GM19035 (cell line): Measurements from ENCODE around the gene RAB3C.

Experiments
- ATAC-seq: cut with Tn5 transposase; IDR thresholded peaks from one replicate; pipeline ENCODE4 v1.9.1; 2021; ENCODE audit not compliant: unreplicated experiment

Gene RAB3C

DNA sequence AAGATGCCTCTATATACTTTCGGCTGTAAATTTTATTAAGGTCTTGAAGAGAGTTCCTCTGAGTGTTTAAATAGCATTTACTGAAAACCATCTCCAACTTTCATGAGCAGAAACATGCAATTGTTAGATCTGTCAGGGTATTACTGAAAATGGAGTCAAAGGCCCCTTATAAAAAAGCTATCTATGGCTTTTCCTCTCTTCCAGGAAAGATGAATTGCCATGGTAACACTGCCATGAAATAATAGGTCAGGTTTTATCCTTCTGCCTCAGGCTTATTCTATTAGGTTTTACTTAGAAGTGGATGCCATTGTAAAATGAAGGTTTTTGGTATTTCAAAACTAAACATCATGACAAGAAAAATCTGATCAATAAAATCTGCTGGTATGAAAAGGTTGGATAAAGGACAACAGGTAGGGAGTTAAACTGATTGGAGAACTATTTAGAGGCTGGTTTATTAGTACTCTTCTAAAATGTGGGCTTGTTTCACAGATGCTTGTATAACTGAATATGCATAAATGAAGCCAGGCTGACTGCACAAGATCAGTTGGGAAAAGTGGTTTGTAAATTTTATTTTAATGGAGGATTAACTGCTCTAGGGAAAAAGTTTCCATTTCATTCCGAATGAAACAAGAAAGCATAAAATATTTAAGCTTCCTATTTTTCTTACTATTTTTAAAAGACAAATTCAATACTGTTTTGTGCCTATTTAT, 135.5 kb downstream of the RAB3C start:
- no peak for ATAC-seq

DNA sequence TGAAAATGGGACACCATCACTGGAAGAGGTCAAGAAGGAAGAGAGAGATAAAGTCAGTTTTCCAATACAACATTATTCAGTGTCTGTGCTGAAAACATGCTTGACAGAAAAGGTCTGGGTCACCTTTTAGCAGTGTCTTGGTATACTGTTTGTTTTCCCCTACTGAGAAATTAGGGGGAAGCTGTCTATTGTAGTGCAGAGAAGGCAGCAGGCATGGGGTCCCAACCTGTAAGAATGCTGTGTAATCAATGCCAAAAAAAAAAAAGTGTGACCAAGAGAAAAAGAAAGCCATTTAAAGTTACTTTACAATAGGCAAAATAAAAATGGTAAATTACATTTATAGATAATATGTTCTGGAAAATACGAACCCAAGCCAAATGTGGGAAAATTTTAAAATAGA, 139.3 kb downstream of the RAB3C start:
- ATAC-seq, result no peak

DNA sequence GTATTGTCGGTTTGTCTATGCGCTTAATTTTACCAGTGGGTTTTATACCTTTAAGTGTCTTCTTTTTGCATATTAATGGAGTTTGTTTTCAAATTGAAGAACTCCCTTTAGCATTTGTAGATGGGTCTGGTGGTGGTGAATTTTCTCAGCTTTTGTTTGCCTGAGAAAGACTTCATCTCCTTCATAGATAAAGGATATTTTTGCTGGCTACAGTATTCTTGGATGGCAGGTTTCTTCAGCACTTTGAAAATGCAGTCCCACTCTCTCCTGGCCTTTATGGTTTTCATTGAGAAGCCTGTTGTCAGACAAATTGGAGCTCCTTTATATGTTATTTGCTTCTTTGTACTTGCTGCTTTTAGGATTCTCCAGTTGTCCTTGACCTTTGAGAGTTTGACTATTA, 142.1 kb downstream of the RAB3C start:
- no peak for ATAC-seq

DNA sequence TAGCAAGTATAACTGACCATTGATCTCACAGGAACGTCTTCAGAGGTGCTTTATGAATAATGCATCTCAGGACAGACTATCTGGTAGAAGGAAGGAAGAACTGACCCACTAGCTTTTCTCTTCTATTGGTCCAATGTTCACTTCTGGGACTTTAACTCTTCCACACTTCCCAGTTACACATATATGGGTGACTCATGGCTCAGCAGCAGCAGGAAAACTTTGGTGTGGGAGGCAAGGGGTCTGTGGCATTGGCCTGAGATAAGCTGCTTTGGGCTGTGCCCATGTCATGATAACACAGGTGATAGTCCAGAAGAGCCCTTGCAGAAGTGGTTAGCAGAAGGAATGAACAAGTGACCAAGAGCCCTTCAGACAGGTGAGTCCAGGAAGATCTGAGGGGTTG, 148.8 kb downstream of the RAB3C start:
- no peak for ATAC-seq

DNA sequence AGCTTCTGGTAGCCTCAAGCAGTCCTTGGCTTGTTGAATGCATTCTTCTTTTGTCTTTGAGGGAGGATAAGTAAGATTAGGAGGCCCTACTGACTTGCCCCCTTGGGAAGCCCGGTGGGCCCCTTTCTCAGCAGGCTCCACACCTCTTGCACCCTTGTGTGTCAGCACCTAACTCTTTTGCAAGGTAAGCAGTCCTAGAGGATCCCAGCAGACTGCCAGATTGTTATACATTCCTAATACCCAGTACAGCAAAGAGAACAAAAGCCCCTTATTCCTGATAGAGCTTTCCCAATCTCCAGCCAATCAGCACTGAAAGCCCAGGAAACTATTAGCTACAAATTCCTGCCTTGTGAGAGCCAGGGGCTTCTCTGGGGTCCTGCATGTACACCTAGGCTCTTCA, 152.8 kb downstream of the RAB3C start:
- ATAC-seq, result no peak

DNA sequence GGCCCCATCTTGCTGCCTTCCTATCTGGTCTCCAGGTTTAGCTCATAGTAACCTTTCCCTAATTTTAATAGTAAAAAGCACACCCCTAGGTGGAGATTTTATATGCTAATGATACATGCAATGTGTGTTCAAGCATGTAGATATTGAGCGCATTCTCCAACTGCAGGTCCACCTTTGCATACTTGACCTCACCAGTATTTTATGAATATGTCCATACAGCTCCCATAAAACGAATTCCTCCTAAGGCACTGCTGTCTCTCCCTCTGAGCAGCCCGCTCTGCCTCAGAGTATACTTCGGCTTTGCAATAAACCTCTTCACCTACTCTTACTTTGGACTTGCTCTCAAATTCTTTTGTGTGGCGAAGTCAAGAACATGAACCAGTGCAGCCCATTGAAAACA, 153.3 kb downstream of the RAB3C start:
- ATAC-seq, result no peak

DNA sequence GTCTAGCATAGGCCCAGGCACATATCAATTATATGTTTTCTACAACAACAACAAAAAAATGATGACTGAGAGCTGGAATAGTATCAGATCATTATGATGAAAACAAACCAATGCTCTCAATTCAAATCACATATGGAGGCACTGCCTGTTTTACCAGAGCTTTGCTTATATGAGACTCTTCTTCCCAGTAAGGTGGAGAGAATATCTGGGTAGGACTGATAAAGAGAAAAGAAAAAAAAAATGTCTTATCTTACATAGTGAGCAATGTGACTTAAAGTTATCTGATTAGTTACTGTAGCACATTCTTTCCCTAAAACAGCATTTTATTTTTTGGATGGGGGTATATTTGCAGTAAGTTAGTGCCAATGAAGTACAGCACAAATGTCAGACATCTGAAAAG, 154.8 kb downstream of the RAB3C start:
- ATAC-seq, result no peak

DNA sequence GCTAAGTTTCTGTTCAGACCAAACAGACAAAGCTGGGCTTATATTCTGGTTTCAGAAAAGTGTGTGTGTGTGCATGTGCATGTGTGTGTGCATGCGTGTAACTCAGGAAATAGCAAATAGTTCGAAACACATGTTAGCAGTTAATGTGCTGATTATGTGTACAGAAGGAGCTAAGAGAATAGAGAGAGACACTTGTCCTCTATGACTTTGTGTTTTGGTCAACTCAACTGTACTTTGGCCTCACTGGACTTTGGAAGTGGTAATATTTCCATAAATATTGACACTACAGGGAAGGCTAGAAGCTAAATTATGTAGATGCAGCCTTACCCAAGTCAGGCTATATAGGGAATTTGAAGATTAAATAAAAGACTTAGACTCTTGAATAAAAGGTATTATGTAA, 155.5 kb downstream of the RAB3C start:
- ATAC-seq, result no peak

DNA sequence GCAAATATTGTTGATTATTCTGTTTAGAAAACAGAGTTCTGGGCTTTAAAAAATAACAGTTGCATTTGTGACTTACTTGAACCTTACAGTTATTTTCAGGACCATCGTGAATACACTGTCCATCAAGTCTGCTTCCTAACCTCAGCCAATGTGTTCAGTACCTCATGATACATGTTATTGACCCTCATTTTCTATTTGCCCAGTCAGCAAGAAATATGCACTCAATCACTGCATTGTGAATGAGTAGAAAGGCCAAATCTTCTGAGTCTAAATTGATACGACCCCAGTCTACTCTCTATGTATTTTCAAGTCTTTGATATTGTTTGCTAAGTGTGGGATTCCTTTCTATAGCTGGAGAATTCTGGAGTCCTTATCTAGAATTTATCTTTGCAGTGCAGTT, 156.2 kb downstream of the RAB3C start:
- no peak for ATAC-seq

DNA sequence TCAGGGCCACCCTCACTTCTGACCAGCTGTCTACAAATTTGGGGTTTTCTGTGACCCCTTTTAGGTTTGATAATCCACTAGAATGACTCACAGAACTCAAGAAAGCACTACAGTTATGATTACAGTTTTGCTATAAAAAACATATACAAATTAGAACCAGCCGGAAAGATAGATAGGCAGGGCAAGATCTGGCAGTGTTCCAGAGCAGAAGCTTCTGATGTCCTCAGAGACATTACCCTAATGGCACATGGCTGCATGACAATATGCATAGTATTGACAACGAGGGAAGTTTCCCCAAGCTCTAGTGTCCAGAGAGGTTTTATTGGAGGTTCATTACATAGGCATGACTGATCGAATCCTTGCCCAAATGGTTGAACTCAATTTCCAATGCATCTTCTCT, 158.1 kb downstream of the RAB3C start:
- no peak for ATAC-seq

DNA sequence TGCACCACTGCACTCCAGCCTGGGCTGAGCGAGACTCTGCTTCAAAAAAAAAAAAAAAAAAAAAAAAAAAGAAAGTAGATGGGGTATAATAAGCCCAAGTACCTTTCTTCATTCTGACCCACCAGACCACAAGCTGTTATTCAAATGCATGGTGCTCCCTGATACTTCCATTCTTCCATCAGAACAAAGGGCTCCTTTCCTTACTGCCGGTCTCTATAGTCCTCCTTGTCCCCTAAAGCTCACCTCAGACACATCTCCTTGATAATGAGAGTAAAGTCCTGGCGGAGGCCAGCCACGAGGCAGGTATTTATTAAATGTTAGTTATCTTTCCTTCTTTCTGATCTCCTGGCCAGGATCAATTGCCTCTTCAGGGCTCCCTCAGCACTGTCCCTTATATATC, 162.5 kb downstream of the RAB3C start:
- no peak for ATAC-seq

DNA sequence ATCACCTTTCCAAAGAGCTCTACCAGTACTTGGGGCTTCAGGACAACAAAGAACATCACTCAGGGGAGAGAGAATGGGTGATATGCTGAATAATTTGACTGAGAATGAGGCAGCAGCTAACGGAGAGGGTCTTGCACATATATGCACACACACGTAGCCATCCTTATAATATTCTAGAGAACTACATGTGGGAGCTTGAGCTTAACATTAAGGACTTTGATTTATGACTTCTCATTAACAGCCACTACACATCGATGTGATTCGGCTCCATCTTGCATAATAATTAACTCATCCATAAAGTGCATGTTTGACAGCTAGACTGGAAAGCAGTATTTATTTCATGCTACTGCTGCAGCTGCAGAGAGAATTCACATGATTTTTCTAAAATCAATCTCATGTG, 163.4 kb downstream of the RAB3C start:
- no peak for ATAC-seq

DNA sequence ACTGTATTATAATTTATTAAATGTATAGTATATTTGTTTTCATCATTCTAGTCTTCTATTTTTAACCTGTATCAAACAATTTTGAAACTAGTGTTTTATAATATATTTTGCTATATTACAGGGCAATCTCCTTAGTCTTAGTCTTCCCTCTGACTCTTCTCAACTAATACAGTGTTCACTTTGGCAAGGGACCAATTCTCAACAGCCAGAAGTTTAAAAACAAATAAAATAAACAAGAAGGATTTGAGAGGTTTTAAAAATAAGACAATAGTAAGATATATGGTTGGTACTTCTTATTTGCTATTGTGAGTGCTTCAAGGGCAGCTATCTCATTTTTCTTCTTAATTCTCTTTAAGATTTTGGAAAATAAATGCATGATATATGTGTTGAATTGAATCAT, 167.2 kb downstream of the RAB3C start:
- no peak for ATAC-seq

DNA sequence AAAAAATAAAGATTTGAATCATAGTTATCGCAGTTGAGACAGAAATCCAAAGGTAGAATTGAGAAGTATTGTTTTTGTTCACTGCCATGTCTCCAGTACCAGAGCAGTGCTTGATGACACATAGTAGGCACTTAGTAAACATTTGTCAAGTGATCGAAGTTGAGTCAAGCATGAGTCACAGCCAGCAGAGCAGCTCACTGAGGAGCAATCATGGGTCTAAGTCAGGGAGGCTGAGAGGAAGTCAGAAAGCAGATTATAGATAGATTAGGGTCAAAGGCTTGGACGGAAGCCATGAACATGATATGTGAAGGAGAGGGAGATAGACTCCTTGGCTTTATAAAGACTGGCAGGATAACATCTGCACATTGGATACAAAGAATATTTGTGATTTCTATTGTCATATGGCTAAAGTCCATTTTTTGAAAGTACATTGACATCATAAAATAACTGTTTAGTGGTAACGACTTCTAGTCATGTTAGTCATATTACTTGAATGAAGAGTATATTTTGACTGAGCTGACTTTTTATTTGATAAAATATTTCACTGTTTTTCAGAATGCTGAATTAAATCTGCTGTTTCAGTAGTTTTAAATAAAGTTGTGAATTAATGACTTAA, 168.5 kb downstream of the RAB3C start:
- ATAC-seq, result no peak

DNA sequence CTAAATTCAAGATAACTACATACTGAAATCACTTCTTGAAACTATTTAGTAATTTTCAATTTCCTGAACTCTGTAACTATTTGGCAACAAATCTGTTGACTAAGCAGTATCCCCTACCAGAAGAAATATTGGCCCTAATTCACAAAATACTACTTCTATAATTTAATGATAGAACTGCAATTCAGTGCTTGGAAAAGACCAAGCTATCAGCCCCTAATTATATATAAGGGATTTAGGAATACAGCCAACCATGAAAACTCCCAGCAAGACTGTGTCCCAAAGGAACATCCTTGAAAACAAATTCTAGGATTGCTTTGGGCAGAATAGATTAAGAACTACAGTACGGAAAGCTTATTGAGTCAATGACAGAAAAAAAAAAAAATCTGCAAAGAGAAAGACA, 169.2 kb downstream of the RAB3C start:
- no peak for ATAC-seq

DNA sequence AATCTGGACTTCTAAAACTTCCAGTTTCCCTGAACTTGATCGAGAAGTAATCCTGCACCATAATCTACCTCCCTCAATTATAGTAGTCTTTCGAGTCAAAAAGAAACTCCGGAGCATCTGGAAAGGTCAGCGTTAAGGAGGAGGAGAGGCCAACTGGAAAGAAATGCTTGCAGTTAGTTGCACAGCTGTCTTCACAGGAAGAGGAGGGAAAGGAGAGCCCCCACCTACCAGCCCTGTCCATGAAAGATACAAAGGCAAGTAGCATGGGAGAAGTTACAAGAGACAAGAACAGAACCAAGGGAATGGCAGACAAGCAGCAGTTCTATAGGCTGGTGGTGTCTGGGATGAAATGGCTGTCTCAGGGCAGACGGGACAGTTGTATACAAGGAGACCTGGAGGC, 170.6 kb downstream of the RAB3C start:
- no peak for ATAC-seq

DNA sequence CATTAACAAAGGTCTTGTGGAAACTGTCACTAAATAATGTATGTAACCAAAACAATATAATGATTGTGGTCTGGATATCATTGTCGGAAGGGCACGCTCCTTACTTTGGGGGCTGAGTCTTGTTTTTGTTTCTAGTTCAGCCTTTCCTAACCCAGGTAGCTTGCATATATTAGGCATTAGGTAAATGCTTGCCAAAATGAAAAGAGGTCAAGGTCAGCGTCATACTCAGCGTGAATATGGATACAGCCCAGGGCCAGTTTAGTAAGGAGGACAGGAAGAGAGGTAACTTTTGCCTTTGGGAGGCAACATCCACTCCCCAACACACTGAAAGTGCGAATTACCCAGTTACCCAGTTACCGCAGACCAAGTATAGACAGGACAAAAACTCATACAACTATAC, 171.4 kb downstream of the RAB3C start:
- no peak for ATAC-seq

DNA sequence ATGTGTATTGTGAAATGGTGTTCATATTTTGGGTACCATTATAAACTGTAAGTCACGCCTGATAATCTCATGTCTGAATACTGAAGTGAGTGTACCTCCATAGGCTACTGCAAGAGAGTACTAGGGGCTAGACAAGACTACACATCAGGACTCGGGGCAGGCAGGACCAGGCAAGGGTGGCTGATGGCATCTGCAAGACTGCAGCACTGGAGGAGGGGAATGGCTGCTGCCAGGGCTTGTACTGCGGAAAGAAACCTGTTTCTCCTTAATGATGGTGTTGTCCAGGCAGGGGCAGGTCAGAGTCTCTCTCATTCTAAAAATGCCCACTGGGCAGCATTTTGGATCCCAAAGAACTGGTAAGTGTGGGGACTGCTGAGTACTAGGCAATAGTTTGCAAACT, 172.5 kb downstream of the RAB3C start:
- ATAC-seq, result no peak

DNA sequence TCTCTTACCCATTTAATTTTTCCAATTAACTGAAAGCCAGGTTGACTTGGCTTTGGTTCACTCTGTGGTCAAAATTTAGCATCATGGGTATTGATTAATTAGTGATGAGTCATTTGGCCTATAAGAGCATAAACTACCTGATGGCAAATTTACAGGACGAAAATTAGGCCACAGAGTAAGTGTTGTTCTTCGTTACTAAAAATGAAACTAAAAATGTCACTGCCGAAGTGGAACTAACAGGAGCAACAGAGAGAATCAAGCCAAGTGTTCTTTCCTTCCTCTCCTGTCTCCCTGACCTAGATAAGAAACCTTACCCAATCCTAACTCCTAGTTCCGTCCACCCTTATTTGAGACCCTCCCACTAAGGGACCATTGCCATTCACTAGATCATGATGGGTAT, 176.9 kb downstream of the RAB3C start:
- ATAC-seq, result peak; percentile 87

DNA sequence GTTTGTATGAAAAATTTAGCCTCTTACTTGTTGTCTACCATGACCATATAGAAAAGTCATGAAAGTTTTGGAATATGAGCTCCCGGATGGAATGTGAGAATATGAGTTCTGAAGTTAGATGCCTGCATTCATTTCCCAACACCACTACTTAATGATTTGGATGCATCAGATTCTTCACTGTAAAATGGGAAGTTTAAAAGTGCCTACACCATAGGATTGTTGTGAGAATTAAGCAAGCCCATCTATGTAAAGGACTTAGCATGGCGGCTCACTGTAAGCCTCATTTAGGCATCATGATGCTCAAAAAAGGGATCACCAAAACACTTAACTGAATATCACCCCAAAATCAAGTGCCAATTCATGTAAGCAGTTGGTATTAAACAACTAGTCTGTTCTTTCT, 177.3 kb downstream of the RAB3C start:
- ATAC-seq, result no peak

DNA sequence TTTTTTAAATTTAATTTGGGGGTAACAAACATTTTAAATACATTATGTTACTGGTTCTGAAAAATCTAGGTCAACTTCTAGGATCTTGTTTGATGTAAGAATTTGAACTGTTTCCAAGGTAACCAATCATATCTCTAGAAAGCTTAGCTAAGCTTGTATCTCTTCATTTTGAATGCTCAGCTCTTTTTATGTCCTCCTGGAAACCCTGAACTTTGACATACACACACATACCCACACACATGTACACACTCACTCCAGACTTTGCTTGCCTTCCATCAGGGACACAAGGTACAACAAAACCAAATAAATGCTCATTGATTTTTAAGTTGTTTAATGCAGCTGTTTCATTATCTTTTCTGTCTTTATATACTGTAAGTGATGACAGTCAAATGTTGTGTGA, 178.5 kb downstream of the RAB3C start:
- no peak for ATAC-seq

DNA sequence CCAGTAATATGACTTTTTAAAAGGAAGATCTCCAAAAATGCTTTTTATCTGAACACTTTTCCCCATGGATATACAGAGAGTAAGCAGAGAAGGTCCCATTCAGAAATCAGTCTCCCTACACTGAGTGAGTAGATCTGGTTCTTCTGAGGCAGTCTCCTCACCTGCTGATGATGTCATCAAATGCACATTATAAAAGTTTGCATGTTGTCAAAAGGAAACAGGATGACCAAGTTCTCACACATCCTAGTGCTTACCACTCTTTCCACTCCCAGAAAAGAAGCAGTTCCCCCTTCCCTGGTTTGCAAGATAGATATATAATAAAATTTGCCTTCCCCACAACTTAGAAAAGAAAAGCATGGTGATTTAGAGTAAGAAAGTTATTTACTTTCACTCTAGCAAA, 180.5 kb downstream of the RAB3C start:
- ATAC-seq, result no peak

DNA sequence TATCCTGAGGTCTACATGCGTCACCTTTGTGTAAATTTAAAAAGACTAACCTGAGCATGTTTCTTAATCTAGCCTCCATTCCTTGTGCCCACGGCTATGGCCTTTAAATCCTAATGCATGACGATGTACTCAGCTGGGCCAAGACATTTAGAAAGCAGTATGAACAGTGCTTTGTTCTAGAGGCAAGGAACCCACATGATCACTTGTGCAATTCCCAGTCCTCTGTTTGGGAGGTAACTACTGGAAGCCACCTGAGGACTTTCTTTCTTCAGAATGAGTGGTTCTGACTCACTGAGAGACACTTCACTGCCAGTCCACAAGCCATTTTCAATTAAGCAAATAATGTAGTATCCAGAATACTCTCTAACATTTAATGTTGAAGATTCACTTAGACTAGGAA, 181.3 kb downstream of the RAB3C start:
- ATAC-seq, result no peak
